Stimulated activated naive B cell treated with anti-CD40 and anti-IgM and Interleukin-4, amounts not matched to agents 10 μg/mL and 1 μg/mL and 100 μg/mL, for 72 hours (primary cell): ENCODE data around the gene PRTFDC1.

Experiments used
- ATAC-seq, 2 donors: fragments of 150-1000 bp; cut with Tn5 transposase; replicated peaks; 2 replicates each; pipeline ENCODE4 v1.10.0; 2021; ENCODE audit warnings: moderate library complexity in 1 of 2
- DNase-seq: peaks from one replicate; pipeline ENCODE4 v3.0.0; 2021
- H3K27ac Mint-ChIP-seq: one replicate; pipeline ENCODE4 v1.8.0; 2022; ENCODE audit warnings: mild to moderate bottlenecking, mixed read lengths
- H3K27me3 Mint-ChIP-seq, 2 donors: one replicate each; pipeline ENCODE4 v1.8.0; 2022; ENCODE audit warnings: mixed read lengths in 2 of 2
- H3K36me3 Mint-ChIP-seq, 2 donors: one replicate each; pipeline ENCODE4 v1.8.0; 2022; ENCODE audit warnings: mixed read lengths in 2 of 2, mild to moderate bottlenecking in 1 of 2
- H3K4me1 Mint-ChIP-seq, 2 donors: one replicate each; pipeline ENCODE4 v1.8.0; 2022; ENCODE audit warnings: mixed read lengths in 2 of 2, mild to moderate bottlenecking in 1 of 2
- H3K4me3 Mint-ChIP-seq, 2 donors: one replicate each; pipeline ENCODE4 v1.8.0; 2022; ENCODE audit warnings: mild to moderate bottlenecking in 2 of 2, mixed read lengths in 2 of 2, moderate library complexity in 1 of 2
- H3K9me3 Mint-ChIP-seq, 2 donors: one replicate each; pipeline ENCODE4 v1.8.0; 2022; ENCODE audit warnings: mixed read lengths in 2 of 2, mild to moderate bottlenecking in 1 of 2

Gene PRTFDC1

DNA sequence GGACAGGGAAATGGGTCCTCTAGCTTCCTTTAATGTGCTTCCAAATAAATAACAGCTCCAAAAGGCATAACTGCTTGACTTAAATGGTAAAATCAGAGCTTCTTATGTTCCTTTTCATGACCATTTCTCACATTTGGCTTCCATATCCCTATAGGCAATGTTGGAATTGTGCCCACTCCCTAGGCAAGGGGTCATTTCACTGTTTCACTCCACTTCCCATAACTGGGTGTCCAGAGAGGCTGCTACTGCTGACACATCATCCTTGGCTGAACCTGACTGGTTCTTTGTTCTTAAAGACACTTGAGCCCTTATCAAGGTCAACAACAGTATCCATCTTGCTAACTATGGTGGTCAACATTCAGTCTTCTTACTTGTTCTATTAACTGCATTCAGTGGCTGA is 37.1 kb downstream of the PRTFDC1 start:
- H3K36me3 Mint-ChIP-seq, result no peaks in the 10 kb centered on the region
- no peaks in the 10 kb centered on the region for H3K27me3 Mint-ChIP-seq
- no peak overlapping the region for H3K27ac Mint-ChIP-seq
- peaks cover 2 to 6% of the 10 kb centered on the region in 2 donors for H3K9me3 Mint-ChIP-seq
- no peak for DNase-seq
- no peak for ATAC-seq
- no peak overlapping the region for H3K4me3 Mint-ChIP-seq
- peaks cover 4 to 5% of the 10 kb centered on the region in 2 donors for H3K4me1 Mint-ChIP-seq

DNA sequence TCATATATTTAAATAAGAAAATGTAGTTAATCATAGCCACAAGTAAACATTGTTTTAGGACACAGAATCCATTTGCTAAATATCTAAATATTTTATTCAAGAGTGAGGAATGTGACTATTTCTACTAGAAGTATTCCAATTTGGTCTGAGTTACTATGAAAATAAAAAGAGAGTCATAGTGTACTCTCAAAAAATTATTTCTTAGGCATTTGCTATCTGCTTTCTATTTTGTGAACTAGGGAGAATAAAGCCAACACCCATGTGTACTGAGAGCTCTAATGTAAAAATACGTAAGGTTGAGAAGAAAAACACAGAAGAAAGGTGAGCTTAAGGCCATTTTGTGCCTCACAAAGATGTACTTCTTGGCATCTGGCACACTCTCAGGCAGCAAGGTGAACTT is 38.3 kb downstream of the PRTFDC1 start:
- H3K27ac Mint-ChIP-seq, result no peak overlapping the region
- DNase-seq (no peak), ATAC-seq (no peak)
- H3K9me3 Mint-ChIP-seq, result no peaks in the 10 kb centered on the region
- no peaks in the 10 kb centered on the region for H3K36me3 Mint-ChIP-seq
- H3K27me3 Mint-ChIP-seq, result no peaks in the 10 kb centered on the region
- peaks cover 4 to 5% of the 10 kb centered on the region in 2 donors for H3K4me1 Mint-ChIP-seq
- H3K4me3 Mint-ChIP-seq, result no peak overlapping the region

DNA sequence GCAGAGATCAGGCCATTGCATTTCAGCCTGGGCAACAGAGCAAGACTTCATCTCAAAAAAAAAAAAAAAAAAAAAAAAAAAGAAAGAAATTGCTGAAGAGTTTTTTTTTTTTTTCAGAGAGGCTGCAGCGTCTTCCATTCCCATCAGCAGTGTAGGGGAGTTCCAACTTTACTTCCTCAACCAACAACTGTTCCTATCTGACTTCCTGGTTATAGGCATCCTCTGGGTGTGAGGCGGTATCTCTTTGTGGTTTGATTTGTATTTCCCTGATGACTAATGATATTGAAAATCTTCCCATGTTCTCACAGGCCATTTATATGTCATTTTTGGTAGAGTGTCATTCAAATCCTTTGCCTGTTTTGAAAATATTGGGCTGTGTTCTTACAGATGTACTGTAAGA is 40.2 kb downstream of the PRTFDC1 start:
- H3K36me3 Mint-ChIP-seq, result no peaks in the 10 kb centered on the region
- no peak overlapping the region for H3K27ac Mint-ChIP-seq
- no peak overlapping the region for H3K4me3 Mint-ChIP-seq
- H3K4me1 Mint-ChIP-seq, result peaks cover 4 to 5% of the 10 kb centered on the region in 2 donors
- no peaks in the 10 kb centered on the region for H3K27me3 Mint-ChIP-seq
- no peaks in the 10 kb centered on the region for H3K9me3 Mint-ChIP-seq
- no peak for DNase-seq
- peak in 1 of 2 donors; percentile 42 for ATAC-seq

DNA sequence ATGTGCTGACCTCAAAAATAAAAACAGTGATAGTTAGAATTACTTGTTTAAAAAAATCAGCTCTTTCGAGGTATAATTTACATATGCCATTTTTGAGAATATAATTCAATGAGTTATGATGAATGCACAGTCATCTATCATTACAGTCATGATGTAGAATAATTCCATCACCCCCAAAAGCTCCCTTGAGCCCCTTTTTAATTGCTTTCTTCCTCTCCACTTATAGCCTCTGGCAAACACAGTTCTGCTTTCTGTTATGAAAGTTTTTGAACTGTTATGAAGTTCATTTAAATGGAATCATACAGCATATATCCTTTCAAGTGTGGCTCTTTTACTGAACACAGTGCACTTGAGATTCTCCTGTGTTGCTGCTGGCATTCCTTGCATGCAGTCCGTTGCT is 41.4 kb downstream of the PRTFDC1 start:
- no peaks in the 10 kb centered on the region for H3K9me3 Mint-ChIP-seq
- no peak overlapping the region for H3K27ac Mint-ChIP-seq
- DNase-seq (no peak), ATAC-seq (no peak)
- no peaks in the 10 kb centered on the region for H3K36me3 Mint-ChIP-seq
- H3K4me3 Mint-ChIP-seq, result no peak overlapping the region
- H3K4me1 Mint-ChIP-seq, result peaks cover 4 to 5% of the 10 kb centered on the region in 2 donors
- peaks cover 3 to 4% of the 10 kb centered on the region in 2 donors for H3K27me3 Mint-ChIP-seq

DNA sequence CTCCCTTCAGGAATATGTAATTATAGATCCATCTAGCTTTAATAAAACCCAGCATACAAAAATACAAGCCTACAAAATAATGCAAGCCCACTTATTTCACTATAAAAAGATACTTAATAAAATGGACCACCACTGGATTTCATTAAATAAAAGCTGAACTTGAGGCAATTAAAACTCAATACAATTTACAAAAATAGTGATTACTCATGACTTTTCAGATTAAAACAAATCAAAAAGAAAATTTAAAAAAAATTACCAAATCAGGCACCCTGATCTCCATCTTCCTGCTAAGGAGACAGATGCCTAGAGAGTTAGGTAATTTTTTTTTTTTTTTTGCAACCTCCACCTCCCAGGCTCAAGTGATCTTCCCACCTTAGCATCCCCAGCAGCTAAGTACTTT is 41.8 kb downstream of the PRTFDC1 start:
- Mint-ChIP-seq H3K4me1 (peaks cover 4 to 5% of the 10 kb centered on the region in 2 donors), H3K4me3 (no peak overlapping the region), H3K27ac (no peak overlapping the region), H3K9me3 (no peaks in the 10 kb centered on the region), H3K27me3 (peaks cover 7% of the 10 kb centered on the region in 2 donors), H3K36me3 (no peaks in the 10 kb centered on the region)
- DNase-seq (no peak), ATAC-seq (no peak)

DNA sequence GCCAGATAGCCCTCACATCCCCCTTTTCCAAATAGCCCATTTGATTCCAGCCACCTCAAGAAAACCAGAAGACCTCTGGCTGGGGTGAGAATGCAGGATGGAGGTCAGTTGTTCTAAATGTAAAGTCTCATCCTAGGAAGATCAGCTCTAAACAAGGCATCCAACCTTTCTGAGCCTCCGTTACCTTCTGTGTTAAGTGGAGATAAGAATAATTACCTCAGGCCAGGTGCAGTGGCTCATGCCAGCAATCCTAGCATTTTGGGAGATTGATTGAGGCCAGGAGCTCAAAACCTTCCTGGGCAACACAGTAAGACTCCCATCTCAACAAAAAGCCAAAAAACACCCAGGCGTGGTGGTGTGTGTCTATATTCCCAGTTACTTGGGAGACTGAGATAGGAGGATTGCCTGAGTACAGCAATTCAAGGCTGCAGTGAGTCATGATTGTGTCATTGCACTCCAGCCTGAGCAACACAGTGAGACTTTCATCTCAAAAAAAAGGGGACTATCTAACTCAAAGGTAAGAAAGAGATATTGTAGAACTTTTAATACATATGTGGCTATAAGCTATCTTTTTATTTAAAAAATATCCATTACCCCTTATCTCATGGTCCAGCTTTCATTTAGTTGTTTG is 43.5 kb downstream of the PRTFDC1 start:
- ATAC-seq (no peak), DNase-seq (no peak)
- Mint-ChIP-seq H3K4me1 (peaks cover 4 to 5% of the 10 kb centered on the region in 2 donors), H3K36me3 (no peaks in the 10 kb centered on the region), H3K27me3 (peaks cover 7 to 11% of the 10 kb centered on the region in 2 donors), H3K4me3 (no peak overlapping the region), H3K9me3 (no peaks in the 10 kb centered on the region), H3K27ac (no peak overlapping the region)

DNA sequence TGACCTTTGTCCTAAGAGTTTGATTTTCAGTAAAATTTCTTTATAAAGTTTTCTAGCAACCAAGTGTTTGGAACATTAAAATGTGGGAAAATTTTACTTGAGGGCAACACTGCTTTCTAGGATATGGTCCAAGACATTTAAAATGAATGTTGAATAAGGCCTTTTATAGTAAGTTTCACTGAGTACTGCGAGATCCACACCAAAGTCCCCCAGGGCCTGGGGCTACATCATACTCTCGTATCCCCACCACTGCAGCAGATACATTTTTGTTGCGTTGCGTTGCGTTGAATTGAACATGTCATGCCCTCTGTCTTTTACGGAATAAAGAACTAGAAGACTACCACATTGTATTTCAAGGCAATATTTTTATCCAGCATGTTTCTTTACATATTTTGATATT is 44.5 kb downstream of the PRTFDC1 start:
- Mint-ChIP-seq H3K4me1 (peaks cover 4 to 5% of the 10 kb centered on the region in 2 donors), H3K27me3 (peaks cover 7 to 11% of the 10 kb centered on the region in 2 donors), H3K4me3 (no peak overlapping the region), H3K27ac (no peak overlapping the region), H3K9me3 (no peaks in the 10 kb centered on the region), H3K36me3 (no peaks in the 10 kb centered on the region)
- no peak for DNase-seq
- no peak for ATAC-seq

DNA sequence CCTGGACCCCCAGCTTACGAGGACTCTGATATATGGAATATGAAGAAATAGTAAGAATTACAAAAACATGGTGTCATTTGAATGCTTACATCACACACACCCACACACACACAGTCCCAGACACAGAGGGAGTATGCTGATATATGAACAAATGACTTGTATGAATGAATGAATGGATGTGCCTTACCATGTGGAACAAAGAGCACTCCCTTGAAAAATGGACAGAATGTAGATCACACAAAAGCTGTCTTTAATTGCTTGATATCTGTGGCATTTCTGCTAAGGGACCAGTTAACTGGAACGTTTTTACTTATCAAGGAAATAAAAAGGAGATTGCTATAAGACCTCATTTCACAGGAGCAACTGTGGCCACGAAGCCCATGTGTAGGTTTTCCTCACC is 46.0 kb downstream of the PRTFDC1 start:
- Mint-ChIP-seq H3K27me3 (peaks cover 7 to 11% of the 10 kb centered on the region in 2 donors), H3K4me1 (peaks cover 11 to 14% of the 10 kb centered on the region in 2 donors), H3K27ac (no peak overlapping the region), H3K9me3 (no peaks in the 10 kb centered on the region), H3K36me3 (no peaks in the 10 kb centered on the region), H3K4me3 (no peak overlapping the region)
- DNase-seq (no peak), ATAC-seq (no peak)

DNA sequence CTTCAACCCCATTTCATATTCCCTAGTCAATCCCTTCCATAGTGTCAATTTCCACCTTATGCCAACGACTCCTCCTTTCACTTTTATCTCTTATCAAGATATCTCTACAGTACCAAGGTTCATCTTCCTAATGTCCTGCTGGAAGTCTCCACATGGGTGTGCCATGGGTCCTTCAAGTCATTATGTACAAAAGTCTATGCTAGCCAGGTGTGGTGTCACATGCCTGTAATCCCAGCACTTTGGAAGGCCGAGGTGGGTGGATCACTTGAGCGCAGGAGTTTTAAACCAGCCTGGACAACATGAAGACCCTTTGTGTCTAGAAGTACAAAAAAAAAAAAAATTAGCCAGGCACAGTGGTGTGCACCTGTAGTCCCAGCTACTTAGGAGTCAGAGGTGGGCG is 47.6 kb downstream of the PRTFDC1 start:
- Mint-ChIP-seq H3K27ac (no peak overlapping the region), H3K4me3 (no peak overlapping the region), H3K4me1 (peaks cover 11 to 16% of the 10 kb centered on the region in 2 donors), H3K27me3 (peaks cover 7 to 11% of the 10 kb centered on the region in 2 donors), H3K9me3 (no peaks in the 10 kb centered on the region), H3K36me3 (no peaks in the 10 kb centered on the region)
- DNase-seq (no peak), ATAC-seq (no peak)

DNA sequence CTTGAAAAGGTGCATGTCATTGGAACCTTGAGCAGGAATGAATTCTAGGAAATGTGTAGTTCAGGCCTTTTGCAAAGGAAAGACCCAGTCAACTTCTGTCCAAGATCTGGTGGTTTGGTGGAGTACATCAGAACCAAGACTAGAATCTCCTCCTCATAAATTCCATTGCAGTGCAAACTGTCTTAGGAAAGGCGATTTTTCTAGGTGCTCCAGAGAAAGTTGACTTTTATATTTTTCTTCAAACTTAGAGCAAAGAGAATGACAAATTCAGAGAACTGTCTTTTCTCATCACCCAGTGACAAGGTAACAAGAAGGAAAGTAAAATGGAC is 50.0 kb downstream of the PRTFDC1 start:
- ATAC-seq (no peak), DNase-seq (no peak)
- Mint-ChIP-seq H3K4me1 (peaks cover 11 to 16% of the 10 kb centered on the region in 2 donors), H3K4me3 (no peak overlapping the region), H3K27me3 (peaks cover 11 to 13% of the 10 kb centered on the region in 2 donors), H3K36me3 (no peaks in the 10 kb centered on the region), H3K9me3 (peaks cover 0 to 2% of the 10 kb centered on the region in 2 donors), H3K27ac (no peak overlapping the region)

DNA sequence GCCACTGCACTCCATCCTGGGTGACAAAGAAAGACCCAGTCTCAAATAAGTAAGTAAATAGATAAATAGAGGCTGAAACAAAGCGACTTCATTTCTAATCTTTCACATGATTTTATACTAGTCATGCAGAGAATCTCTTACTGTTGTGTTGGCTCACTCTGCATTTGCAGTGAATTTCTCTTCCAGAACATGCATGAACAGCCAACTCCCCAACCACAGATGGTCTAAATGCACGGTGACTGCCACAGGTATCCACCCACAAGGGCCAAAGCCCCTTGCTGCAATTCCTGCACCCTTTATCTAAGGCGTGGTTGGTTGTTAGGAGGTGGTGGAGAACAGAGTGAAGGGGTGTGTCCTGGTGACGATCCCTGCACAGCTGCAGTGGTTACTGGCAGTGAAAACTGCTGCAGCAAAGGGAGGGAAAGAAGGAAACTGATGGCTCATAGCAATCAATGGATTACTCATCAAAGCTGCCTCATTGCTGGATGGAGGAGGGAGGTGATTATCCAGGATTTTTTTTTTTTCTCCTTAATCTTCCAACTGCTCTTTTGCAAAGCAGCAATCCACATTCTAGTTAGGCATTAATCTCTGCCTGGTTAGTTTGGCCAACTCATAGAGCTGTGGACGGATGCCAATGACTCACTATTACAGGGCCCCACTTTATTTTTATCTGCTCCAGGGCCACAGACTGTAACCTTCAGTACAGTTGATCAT is 50.6 kb downstream of the PRTFDC1 start:
- Mint-ChIP-seq H3K4me3 (peak overlapping the region in 1 of 2 donors; percentile 26), H3K36me3 (no peaks in the 10 kb centered on the region), H3K4me1 (peaks cover 11 to 16% of the 10 kb centered on the region in 2 donors), H3K9me3 (peaks cover 0 to 2% of the 10 kb centered on the region in 2 donors), H3K27ac (no peak overlapping the region), H3K27me3 (peaks cover 11 to 13% of the 10 kb centered on the region in 2 donors)
- DNase-seq (no peak), ATAC-seq (peak; percentile 27 to 44)

DNA sequence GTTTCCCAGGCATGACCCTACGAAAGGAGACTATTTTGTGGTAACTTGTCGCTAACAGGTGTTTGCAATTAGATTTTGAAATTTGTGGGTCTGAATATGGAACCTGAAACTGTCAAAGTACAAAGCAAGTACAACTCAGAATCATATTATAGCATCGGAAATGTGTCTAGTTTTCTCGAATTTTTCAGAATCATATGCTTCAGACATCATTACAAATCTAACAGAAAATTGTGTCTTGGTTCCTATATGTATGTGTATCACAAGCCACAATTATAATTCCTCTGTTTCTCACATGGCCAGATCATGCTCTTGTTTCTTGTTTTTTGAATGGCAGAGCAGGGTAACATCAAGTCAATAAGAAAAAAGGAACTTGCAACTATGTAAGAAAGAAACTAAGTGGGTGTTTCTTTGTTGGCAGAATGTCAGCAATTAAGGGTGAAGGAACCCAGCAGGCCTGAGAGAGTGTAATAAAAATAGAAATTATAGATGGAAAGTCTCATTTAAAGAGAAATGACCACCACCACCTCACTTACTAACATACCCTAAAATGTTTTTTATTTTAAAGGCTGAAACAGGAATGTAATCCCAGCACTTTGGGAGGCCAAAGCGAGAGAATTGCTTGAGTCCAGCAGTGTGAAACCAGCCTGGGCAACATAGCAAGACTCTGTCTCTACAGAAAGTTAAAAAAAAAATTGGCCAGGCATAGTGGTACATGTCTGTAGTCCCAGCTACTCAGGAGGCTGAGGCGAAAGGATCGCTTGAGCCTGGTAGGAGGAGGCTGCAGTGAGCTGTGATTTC is 51.3 kb downstream of the PRTFDC1 start:
- no peak for DNase-seq
- Mint-ChIP-seq H3K4me3 (peak overlapping the region; percentile 27 to 28), H3K27ac (peak overlapping the region; percentile 26), H3K27me3 (peaks cover 9 to 10% of the 10 kb centered on the region in 2 donors), H3K36me3 (no peaks in the 10 kb centered on the region), H3K9me3 (peaks cover 0 to 2% of the 10 kb centered on the region in 2 donors), H3K4me1 (peaks cover 11 to 16% of the 10 kb centered on the region in 2 donors)
- peak; percentile 90 to 91 for ATAC-seq

DNA sequence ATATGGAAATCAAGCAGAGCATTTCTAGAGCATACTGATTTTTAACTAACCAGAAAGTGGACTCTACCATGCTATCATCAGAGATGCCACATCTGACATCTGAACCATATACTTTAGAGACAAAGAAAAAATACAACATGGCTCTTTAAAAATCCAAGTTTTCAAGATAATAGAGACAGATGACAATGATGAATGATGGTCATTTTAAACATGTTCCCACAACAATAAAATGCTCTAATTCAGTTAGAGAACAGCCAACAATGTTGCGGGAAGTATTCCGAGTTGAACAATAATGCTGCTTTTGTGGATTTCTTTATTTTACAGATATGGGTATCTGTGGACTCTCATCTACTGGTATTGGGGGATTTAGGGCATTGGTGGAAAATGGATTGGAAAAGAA is 52.8 kb downstream of the PRTFDC1 start:
- H3K27ac Mint-ChIP-seq, result no peak overlapping the region
- peaks cover 13 to 16% of the 10 kb centered on the region in 2 donors for H3K4me1 Mint-ChIP-seq
- ATAC-seq (no peak), DNase-seq (no peak)
- peaks cover 0 to 2% of the 10 kb centered on the region in 2 donors for H3K9me3 Mint-ChIP-seq
- no peaks in the 10 kb centered on the region for H3K36me3 Mint-ChIP-seq
- no peak overlapping the region for H3K4me3 Mint-ChIP-seq
- peaks cover under 1 to 6% of the 10 kb centered on the region in 2 donors for H3K27me3 Mint-ChIP-seq

DNA sequence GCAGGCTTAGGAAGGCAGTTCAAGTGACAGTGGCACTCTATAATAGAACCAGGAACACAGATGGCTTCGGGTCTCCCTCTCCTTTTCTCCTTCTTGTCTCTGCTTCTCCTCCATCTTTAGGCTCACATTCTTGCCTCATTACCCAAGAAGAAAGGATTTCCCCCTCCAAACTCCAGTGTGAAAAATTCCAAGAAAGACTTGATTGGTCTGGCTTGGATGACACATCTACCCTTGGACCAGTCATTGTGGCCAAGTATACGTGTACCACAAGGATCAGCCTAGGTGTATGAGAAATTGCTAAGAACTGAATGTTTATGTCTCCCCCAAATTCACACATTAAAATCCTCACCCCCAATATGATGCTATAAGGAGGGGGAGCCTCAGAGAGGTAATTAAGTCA is 53.9 kb downstream of the PRTFDC1 start:
- Mint-ChIP-seq H3K27ac (no peak overlapping the region), H3K4me1 (peaks cover 13 to 16% of the 10 kb centered on the region in 2 donors), H3K27me3 (peaks cover 0 to 6% of the 10 kb centered on the region in 2 donors), H3K4me3 (no peak overlapping the region), H3K36me3 (no peaks in the 10 kb centered on the region), H3K9me3 (peaks cover 0 to 2% of the 10 kb centered on the region in 2 donors)
- no peak for ATAC-seq
- no peak for DNase-seq
